H1 (cell line): ENCODE results near the gene CREBZF. TPM values are rescaled to one million over a fixed set of nuclear protein-coding genes. Genes with fewer than 3 reads are reported as not detected.

Source experiments
- BACH1 ChIP-seq: IDR thresholded peaks from 2 replicates; pipeline ENCODE4 v1.6.1; 2012; ENCODE audit warnings: low read length, improper control_type of control experiment
- CHD7 ChIP-seq: fragments of 300-600 bp; sonication (generic); IDR thresholded peaks from 2 replicates; pipeline ENCODE4 v1.7.1; 2012; ENCODE audit warnings: low read length, moderate library complexity, mild to moderate bottlenecking, inconsistent platforms; ENCODE audit not compliant: insufficient replicate concordance
- CREB1 ChIP-seq: IDR thresholded peaks from 2 replicates; pipeline ENCODE4 v1.6.1; 2012; ENCODE audit warnings: inconsistent platforms
- FOSL1 ChIP-seq: IDR thresholded peaks from 2 replicates; pipeline ENCODE4 v1.6.1; 2011; ENCODE audit warnings: mild to moderate bottlenecking, low read depth, low read length, moderate library complexity; ENCODE audit not compliant: insufficient read depth
- JUN ChIP-seq: IDR thresholded peaks from 2 replicates; pipeline ENCODE4 v1.6.1; 2011; ENCODE audit warnings: low read depth, mild to moderate bottlenecking, improper control_type of control experiment, low read length
- POLR2A ChIP-seq, 2 experiments: IDR thresholded peaks; 1 replicate in 1 of 2; 2 replicates in 1 of 2; pipeline ENCODE4 v1.6.1; 2011; ENCODE audit warnings: low read depth in 2 of 2, low read length in 2 of 2, mild to moderate bottlenecking in 2 of 2; ENCODE audit errors: control extremely low read depth in 1 of 2
- SAP30 ChIP-seq: fragments of 300-600 bp; sonication (generic); IDR thresholded peaks from 2 replicates; pipeline ENCODE4 v1.7.1; 2012; ENCODE audit warnings: low read length, moderate library complexity, mild to moderate bottlenecking, inconsistent platforms; ENCODE audit not compliant: insufficient read depth, insufficient replicate concordance
- TCF12 ChIP-seq: IDR thresholded peaks from 2 replicates; pipeline ENCODE4 v1.6.1; 2011; ENCODE audit warnings: low read depth, mild to moderate bottlenecking, low read length
- polyA plus RNA-seq, 7 experiments: library from polyadenylated mRNA; depleted of rRNA in 3 of 7; stranded (reverse) in 5 of 7; unstranded in 2 of 7; fragments of >200 nt in 5 of 7; fragments of 200-250 nt in 2 of 7; gene quantifications; 1 replicate in 5 of 7; 2 replicates in 1 of 7; 4 replicates in 1 of 7; pipeline versions ENCODE4 v1.2.1 to v1.2.3, GENCODE V29; 2011 to 2013; ENCODE audit warnings: missing spikeins in 2 of 7, mixed read lengths in 2 of 7
- total RNA-seq: library from RNA; stranded (reverse); fragmentation: NEBNext Ultra II Directional; extraction: Animal tissue kit (Norgen Biotek cat#: 25700); gene quantifications from 2 replicates; pipeline ENCODE4 v1.2.1, GENCODE V29; 2021

CREBZF gene
- total and polyA plus RNA-seq, 2 of the 8 experiments (the other 6 are each of a cell fraction or from before 2014, with no cell fraction given): 15.4 to 44.9 TPM

- TF ChIP-seq CHD7 (no peak), TCF12 (no peak), JUN (no peak), CREB1 (no peak), FOSL1 (no peak), SAP30 (no peak), BACH1 (no peak), POLR2A (IDR thresholded peaks at IDR 0.05; ENCODE audit: control extremely low read depth in 1 of 2, low read depth in 2 of 2, low read length in 2 of 2) (no peak)
Observed at GRCh38 chr11:85710917-85711316, 46.0 kb upstream of the CREBZF start (continued).
